Endothelial cell of umbilical vein (primary cell): ENCODE results near the gene RAB7A. TPM values are rescaled to one million over a fixed set of nuclear protein-coding genes. Genes with fewer than 3 reads are reported as not detected.
"Not testable (repeated sequence)": the region's sequence is repeated elsewhere in the genome, so short reads cannot be mapped to it uniquely, and the experiment has no call there.

Source experiments
- BruUV-seq: library from RNA; stranded (reverse); fragments of 400-500 nt; replicated peaks from 2 replicates; lab custom pipeline; 2021; lab: Mats Ljungman, UMichigan
- CTCF ChIA-PET: fragments of 300-600, 350-600 bp; sonication (Branson Sonifier 250); formaldehyde crosslinking; loops from one replicate; lab custom pipeline; 2021; ENCODE audit warnings: antibody characterized with exemption, inconsistent platforms; lab: Charles Lee
- POLR2A ChIA-PET: fragments of 300-600, 350-600 bp; sonication (Branson Sonifier 250); formaldehyde crosslinking; loops from one replicate; lab custom pipeline; 2021; ENCODE audit warnings: antibody characterized with exemption, inconsistent platforms; lab: Charles Lee
- DNase-seq: peaks from one replicate; pipeline ENCODE4 v3.0.0-alpha.2; 2011; ENCODE audit warnings: low read depth, low spot score
- FAIRE-seq: peaks from 2 replicates; lab custom pipeline; 2011; peaks lifted over from hg19 to GRCh38; lab: Jason Lieb, UNC
- H2AFZ ChIP-seq: 2 replicates; pipeline ENCODE4 v1.6.0; 2012; ENCODE audit warnings: low read depth, low read length, control low read depth, inconsistent platforms
- H3K27ac ChIP-seq: 2 replicates; pipeline ENCODE4 v1.5.1; 2011; ENCODE audit warnings: low read depth, mild to moderate bottlenecking, control low read depth, low read length, moderate library complexity; ENCODE audit not compliant: insufficient read depth
- H3K27me3 ChIP-seq, 2 experiments: 2 replicates each; pipeline versions ENCODE4 v1.6.0 to v1.6.1; 2011; ENCODE audit warnings: low read length in 2 of 2, mixed read lengths in 1 of 2; ENCODE audit not compliant: control insufficient read depth in 2 of 2, insufficient read depth in 2 of 2
- H3K36me3 ChIP-seq, 2 experiments: 2 replicates in 1 of 2; 3 replicates in 1 of 2; pipeline ENCODE4 v1.5.1; 2011; ENCODE audit warnings: low read length in 2 of 2, mild to moderate bottlenecking in 1 of 2, moderate library complexity in 1 of 2; ENCODE audit not compliant: control insufficient read depth in 2 of 2, insufficient read depth in 2 of 2; ENCODE audit errors: extremely low read depth in 1 of 2
- H3K4me1 ChIP-seq: 3 replicates; pipeline ENCODE4 v1.5.1; 2011; ENCODE audit warnings: mild to moderate bottlenecking, low read length; ENCODE audit not compliant: control insufficient read depth, insufficient read depth; ENCODE audit errors: extremely low read depth
- H3K4me2 ChIP-seq: 2 replicates; pipeline ENCODE4 v1.6.1; 2011; ENCODE audit warnings: low read length, control low read depth, mixed read lengths; ENCODE audit not compliant: insufficient read depth
- H3K4me3 ChIP-seq, 3 experiments: fragments of 200-600 bp in 1 of 3; sonication (generic), shearing (Covaris generic) in 1 of 3; replicated peaks in 1 of 3; 2 replicates each; pipeline ENCODE4 v1.5.1; 2011 to 2016; ENCODE audit warnings: control low read depth in 3 of 3, low read length in 3 of 3, mild to moderate bottlenecking in 2 of 3, inconsistent platforms in 1 of 3, low read depth in 1 of 3, moderate library complexity in 1 of 3; ENCODE audit not compliant: insufficient read depth in 1 of 3
- H3K79me2 ChIP-seq: 2 replicates; pipeline ENCODE4 v1.6.0; 2012; ENCODE audit warnings: low read length, inconsistent platforms; ENCODE audit not compliant: control insufficient read depth, insufficient read depth
- H3K9ac ChIP-seq: replicated peaks from 2 replicates; pipeline ENCODE3; 2011; ENCODE audit warnings: low read length, control low read depth; ENCODE audit not compliant: insufficient read depth; ENCODE audit errors: extremely low read depth
- H3K9me1 ChIP-seq: replicated peaks from 3 replicates; pipeline ENCODE4 v1.6.0; 2011; ENCODE audit warnings: mild to moderate bottlenecking, low read length; ENCODE audit not compliant: control insufficient read depth, insufficient read depth; ENCODE audit errors: extremely low read depth
- H3K9me3 ChIP-seq: replicated peaks from 2 replicates; pipeline ENCODE4 v1.5.1; 2012; ENCODE audit warnings: low read length, inconsistent platforms; ENCODE audit not compliant: control insufficient read depth, insufficient read depth
- H4K20me1 ChIP-seq: replicated peaks from 2 replicates; pipeline ENCODE3; 2011; ENCODE audit warnings: mild to moderate bottlenecking, low read length; ENCODE audit not compliant: control insufficient read depth, insufficient read depth; ENCODE audit errors: extremely low read depth
- EZH2 ChIP-seq: IDR thresholded peaks from 2 replicates; pipeline ENCODE4 v1.6.1; 2012; ENCODE audit warnings: borderline replicate concordance, low read depth, mild to moderate bottlenecking, moderate library complexity, low read length, inconsistent platforms; ENCODE audit not compliant: severe bottlenecking
- FOS ChIP-seq: IDR thresholded peaks from 2 replicates; pipeline ENCODE4 v1.6.1; 2011; ENCODE audit warnings: mild to moderate bottlenecking, low read length, moderate library complexity, borderline replicate concordance; ENCODE audit not compliant: insufficient read depth
- GATA2 ChIP-seq: IDR thresholded peaks from 2 replicates; pipeline ENCODE4 v1.7.0; 2011; ENCODE audit warnings: low read depth, mild to moderate bottlenecking, moderate library complexity, mixed read lengths, low read length; ENCODE audit not compliant: insufficient read length, insufficient read depth
- JUN ChIP-seq: IDR thresholded peaks from 2 replicates; pipeline ENCODE4 v1.6.1; 2011; ENCODE audit warnings: borderline replicate concordance, low read depth; ENCODE audit not compliant: insufficient read length, insufficient read depth
- MYC ChIP-seq: IDR thresholded peaks from one replicate; pipeline ENCODE4 v1.6.1; 2011; ENCODE audit warnings: mild to moderate bottlenecking, low read depth, low read length
- POLR2A ChIP-seq: IDR thresholded peaks from 2 replicates; pipeline ENCODE4 v1.6.1; 2012; ENCODE audit warnings: low read depth, mild to moderate bottlenecking, control low read depth, low read length
- POLR2AphosphoS5 ChIP-seq: IDR thresholded peaks from 2 replicates; pipeline ENCODE4 v1.6.1; 2012; ENCODE audit warnings: low read depth, mild to moderate bottlenecking, control low read depth, low read length, moderate library complexity; ENCODE audit not compliant: insufficient read depth
- dilution Hi-C: fragments of 300-500 bp; cut with MboI; formaldehyde crosslinking; loops from one replicate; pipeline ENCODE4 v1.15.0; 2019; ENCODE audit warnings: low sequenced_read_pairs; ENCODE audit not compliant: extremely low pct_ligation_motif_present
- intact Hi-C: fragments of 100-400 bp; cut with micrococcal nuclease; formaldehyde crosslinking; loops from one replicate; pipeline ENCODE4 v1.10.0; 2022
- polyA plus RNA-seq, 4 experiments: library from polyadenylated mRNA; depleted of rRNA in 3 of 4; stranded (reverse) in 3 of 4; unstranded in 1 of 4; fragments of >200 nt; gene quantifications; 2 replicates each; pipeline versions ENCODE4 v1.2.1 to v1.2.3, GENCODE V29; 2011 to 2012; ENCODE audit warnings: missing spikeins in 1 of 4
- total RNA-seq: library from RNA; stranded (reverse); gene quantifications from 2 replicates; pipeline ENCODE4 v1.2.3, GENCODE V29; 2021
- TF ChIP-seq, protein P1 (sequence below), 2 donors: IDR thresholded peaks; 1 replicate in 1 of 2; 2 replicates in 1 of 2; pipeline ENCODE4 v1.5.1; 2011; ENCODE audit warnings: low read length in 2 of 2, mild to moderate bottlenecking in 2 of 2, moderate library complexity in 2 of 2, control low read depth in 1 of 2, inconsistent platforms in 1 of 2, low read depth in 1 of 2; ENCODE audit not compliant: insufficient read depth in 1 of 2; ENCODE audit errors: extremely low read depth in 1 of 2
- TF ChIP-seq, protein P2 (sequence below): IDR thresholded peaks from 2 replicates; pipeline ENCODE4 v1.6.1; 2011; ENCODE audit not compliant: insufficient read depth, insufficient read length

Gene RAB7A
- total and polyA plus RNA-seq, 2 donors (not counting 3 experiments of a cell fraction or from before 2014, with no cell fraction given) = 243 to 262 TPM

DNA sequence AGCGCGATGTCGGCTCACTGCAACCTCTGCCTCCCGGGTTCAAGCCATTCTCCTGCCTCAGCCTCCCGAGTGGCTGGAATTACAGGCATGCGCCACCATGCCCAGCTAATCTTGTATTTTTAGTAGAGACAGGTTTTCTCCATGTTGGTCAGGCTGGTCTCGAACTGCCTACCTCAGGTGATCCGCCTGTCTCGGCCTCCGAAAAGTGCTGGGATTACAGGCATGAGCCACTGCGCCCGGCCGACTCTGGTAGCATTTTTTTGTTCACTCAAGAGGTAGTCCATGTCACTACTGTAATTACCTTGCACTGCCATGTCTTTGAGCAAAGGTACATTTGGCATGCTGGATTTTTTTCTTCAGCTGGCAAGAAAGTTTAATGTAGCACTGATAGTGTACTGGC is 2.5 kb downstream of the RAB7A start:
- peaks cover 74% of the 10 kb centered on the region for H3K79me2 ChIP-seq
- FAIRE-seq, POLR2A ChIA-PET, DNase-seq, H3K9me1 ChIP-seq, H3K4me3 ChIP-seq, H3K27me3 ChIP-seq, H3K9me3 ChIP-seq, BruUV-seq, H3K36me3 ChIP-seq, H3K9ac ChIP-seq, H2AFZ ChIP-seq, H3K27ac ChIP-seq, dilution Hi-C loops: not testable (repeated sequence)
- H4K20me1 ChIP-seq = peaks cover 40% of the 10 kb centered on the region
- peak overlapping the region; percentile 87 for H3K4me2 ChIP-seq
- intact Hi-C loops = loop anchor here (5.0 kb wide), 2 partner anchors 69 to 149 kb away; partner anchors contain the start of gene ACAD9
- CTCF ChIA-PET = interaction anchor here (4.2 kb wide), 1 partner anchor 66 kb away, joined by 22 read pairs; no protein-coding TSS in a partner anchor
- peaks cover 18% of the 10 kb centered on the region for H3K4me1 ChIP-seq

DNA sequence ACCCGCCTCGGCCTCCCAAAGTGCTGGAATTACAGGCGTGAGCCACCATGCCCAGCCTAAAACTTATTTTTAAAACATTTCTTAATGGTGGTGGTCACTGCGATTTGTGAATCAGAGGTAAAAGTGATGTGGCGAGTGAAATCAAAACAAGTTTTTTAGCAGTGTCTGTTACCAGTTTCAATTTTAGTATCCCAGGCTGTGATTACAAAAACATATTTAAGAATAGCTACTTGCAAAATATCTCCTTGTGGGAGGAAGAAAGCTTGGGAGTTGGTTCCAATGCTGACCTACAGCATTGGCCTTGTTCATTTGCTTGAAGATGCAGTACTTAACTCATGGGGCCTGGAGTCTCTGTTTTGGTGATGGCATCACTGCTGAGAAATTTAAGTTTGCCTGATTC is 4.5 kb downstream of the RAB7A start:
- no peak for FAIRE-seq
- BruUV-seq = no TSS peak
- dilution Hi-C loops = no loop called here

More for the DNA sequence above, 4.5 kb downstream of the RAB7A start:
- ChIA-PET POLR2A (no interaction called here), CTCF (interaction anchor here (1.2 kb wide), 1 partner anchor 113 kb away, joined by 3 read pairs; no protein-coding TSS in a partner anchor)
- Histone ChIP-seq H3K9me1 (no peaks in the 10 kb centered on the region), H3K9ac (no peak overlapping the region), H4K20me1 (peaks cover 49% of the 10 kb centered on the region), H3K4me2 (no peak overlapping the region), H3K9me3 (no peaks in the 10 kb centered on the region), H3K36me3 (peaks cover 0 to 2% of the 10 kb centered on the region in 2 experiments), H3K4me1 (peaks cover 18% of the 10 kb centered on the region), H2AFZ (no peak overlapping the region), H3K27me3 (no peaks in the 10 kb centered on the region), H3K4me3 (no peak overlapping the region), H3K27ac (no peak overlapping the region), H3K79me2 (peaks cover 94% of the 10 kb centered on the region)
- no peak for DNase-seq
- TF ChIP-seq FOS (no peak), MYC (no peak), EZH2 (no peak), GATA2 (no peak), JUN (no peak), POLR2A (no peak), POLR2AphosphoS5 (no peak)
- TF ChIP-seq, protein P1, sequence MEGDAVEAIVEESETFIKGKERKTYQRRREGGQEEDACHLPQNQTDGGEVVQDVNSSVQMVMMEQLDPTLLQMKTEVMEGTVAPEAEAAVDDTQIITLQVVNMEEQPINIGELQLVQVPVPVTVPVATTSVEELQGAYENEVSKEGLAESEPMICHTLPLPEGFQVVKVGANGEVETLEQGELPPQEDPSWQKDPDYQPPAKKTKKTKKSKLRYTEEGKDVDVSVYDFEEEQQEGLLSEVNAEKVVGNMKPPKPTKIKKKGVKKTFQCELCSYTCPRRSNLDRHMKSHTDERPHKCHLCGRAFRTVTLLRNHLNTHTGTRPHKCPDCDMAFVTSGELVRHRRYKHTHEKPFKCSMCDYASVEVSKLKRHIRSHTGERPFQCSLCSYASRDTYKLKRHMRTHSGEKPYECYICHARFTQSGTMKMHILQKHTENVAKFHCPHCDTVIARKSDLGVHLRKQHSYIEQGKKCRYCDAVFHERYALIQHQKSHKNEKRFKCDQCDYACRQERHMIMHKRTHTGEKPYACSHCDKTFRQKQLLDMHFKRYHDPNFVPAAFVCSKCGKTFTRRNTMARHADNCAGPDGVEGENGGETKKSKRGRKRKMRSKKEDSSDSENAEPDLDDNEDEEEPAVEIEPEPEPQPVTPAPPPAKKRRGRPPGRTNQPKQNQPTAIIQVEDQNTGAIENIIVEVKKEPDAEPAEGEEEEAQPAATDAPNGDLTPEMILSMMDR (IDR thresholded peaks at IDR 0.05; ENCODE audit: extremely low read depth in 1 of 2, insufficient read depth in 1 of 2, low read depth in 1 of 2, low read length in 2 of 2) = no peak
- TF ChIP-seq, protein P2, sequence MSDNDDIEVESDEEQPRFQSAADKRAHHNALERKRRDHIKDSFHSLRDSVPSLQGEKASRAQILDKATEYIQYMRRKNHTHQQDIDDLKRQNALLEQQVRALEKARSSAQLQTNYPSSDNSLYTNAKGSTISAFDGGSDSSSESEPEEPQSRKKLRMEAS = no peak
- intact Hi-C loops = no loop called here
